Caco-2 (cell line): ENCODE data around the gene SEC16A. TPM values are rescaled to one million over a fixed set of nuclear protein-coding genes. Genes with fewer than 3 reads are reported as not detected.

Experiments
- BruUV-seq: library from RNA; stranded (reverse); fragments of 400-500 nt; replicated peaks from 2 replicates; lab custom pipeline; 2021; lab: Mats Ljungman, UMichigan
- CTCF ChIA-PET: fragments of 300-600 bp; sonication (Branson Sonifier 250); formaldehyde crosslinking; loops from one replicate; lab custom pipeline; 2022; ENCODE audit warnings: antibody characterized with exemption; lab: Charles Lee
- POLR2A ChIA-PET: fragments of 300-600 bp; sonication (Branson Sonifier 250); formaldehyde crosslinking; loops from one replicate; lab custom pipeline; 2022; ENCODE audit warnings: antibody characterized with exemption; lab: Charles Lee
- DNase-seq, 2 experiments: peaks; one replicate each; pipeline versions ENCODE4 v3.0.0 to v3.0.0-alpha.2; 2020 to 2022
- H3K27me3 ChIP-seq: replicated peaks from 2 replicates; pipeline ENCODE4 v1.6.0; 2011; ENCODE audit warnings: low read length; ENCODE audit not compliant: control insufficient read depth, insufficient read depth
- H3K36me3 ChIP-seq: 2 replicates; pipeline ENCODE4 v1.5.1; 2011; ENCODE audit warnings: low read length; ENCODE audit not compliant: control insufficient read depth, insufficient read depth
- H3K4me1 ChIP-seq: fragments of 250-450 bp; sonication (Bioruptor Pico); 2 replicates; pipeline ENCODE4 v1.5.1; 2020; ENCODE audit warnings: mild to moderate bottlenecking
- H3K4me3 ChIP-seq: 2 replicates; pipeline ENCODE4 v1.5.1; 2011; ENCODE audit warnings: low read depth, mild to moderate bottlenecking, control low read depth, low read length
- H3K9me3 ChIP-seq: fragments of 250-450 bp; sonication (Bioruptor Pico); 2 replicates; pipeline ENCODE4 v1.5.1; 2020; ENCODE audit warnings: mild to moderate bottlenecking, moderate library complexity
- H3K27ac Mint-ChIP-seq: one replicate; pipeline ENCODE4 v1.8.0; 2022; ENCODE audit warnings: mixed read lengths; ENCODE audit not compliant: unreplicated experiment
- H3K27me3 Mint-ChIP-seq: one replicate; pipeline ENCODE4 v1.8.0; 2022; ENCODE audit warnings: mixed read lengths; ENCODE audit not compliant: insufficient read depth, unreplicated experiment
- H3K36me3 Mint-ChIP-seq: one replicate; pipeline ENCODE4 v1.8.0; 2022; ENCODE audit warnings: mild to moderate bottlenecking, mixed read lengths; ENCODE audit not compliant: insufficient read depth, unreplicated experiment
- H3K4me1 Mint-ChIP-seq: one replicate; pipeline ENCODE4 v1.8.0; 2022; ENCODE audit warnings: low read depth, mixed read lengths; ENCODE audit not compliant: unreplicated experiment
- H3K4me3 Mint-ChIP-seq: one replicate; pipeline ENCODE4 v1.8.0; 2022; ENCODE audit warnings: mild to moderate bottlenecking, moderate library complexity, mixed read lengths; ENCODE audit not compliant: unreplicated experiment
- H3K9me3 Mint-ChIP-seq: one replicate; pipeline ENCODE4 v1.8.0; 2022; ENCODE audit warnings: mixed read lengths; ENCODE audit not compliant: unreplicated experiment
- CTCF ChIP-seq, 2 experiments: fragments of 200-600 bp in 1 of 2; IDR thresholded peaks; 1 replicate in 1 of 2; 2 replicates in 1 of 2; pipeline versions ENCODE4 v1.5.1 to v1.8.0; 2011 to 2022; ENCODE audit warnings: antibody characterized with exemption in 1 of 2, control low read depth in 1 of 2, inconsistent platforms in 1 of 2, low read depth in 1 of 2, low read length in 1 of 2, mild to moderate bottlenecking in 1 of 2, moderate library complexity in 1 of 2; ENCODE audit not compliant: insufficient read depth in 1 of 2, severe bottlenecking in 1 of 2, unreplicated experiment in 1 of 2
- intact Hi-C: fragments of 100-400 bp; cut with micrococcal nuclease; formaldehyde crosslinking; loops from one replicate; pipeline ENCODE4 v1.10.0; 2022; ENCODE audit not compliant: unreplicated experiment
- total RNA-seq: library from RNA; stranded (reverse); gene quantifications from 2 replicates; pipeline ENCODE4 v1.2.3, GENCODE V29; 2022

SEC16A gene
- total RNA-seq, 1 experiment from 2014 or later, result 76.4 TPM

DNA sequence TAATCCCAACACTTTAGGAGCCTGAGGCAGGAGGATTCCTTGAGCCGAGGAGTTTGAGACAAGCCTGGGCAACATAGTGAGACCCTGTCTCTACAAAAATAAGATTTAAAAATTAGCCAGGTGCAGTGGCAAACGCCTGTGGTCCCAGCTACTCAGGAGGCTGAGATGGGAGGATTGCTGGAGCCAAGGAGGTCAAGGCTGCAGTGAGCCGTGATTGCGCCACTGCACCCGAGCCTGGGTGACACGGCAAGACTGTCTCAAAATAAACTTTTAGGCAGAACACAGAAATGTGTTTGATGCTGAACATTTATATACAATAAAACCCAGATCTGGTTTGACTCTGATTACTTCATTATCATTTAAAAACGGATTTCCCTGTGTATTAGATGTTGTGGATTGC is 77.4 kb downstream of the SEC16A start:
- H3K4me1 Mint-ChIP-seq, result peaks cover 16% of the 10 kb centered on the region
- no peaks in the 10 kb centered on the region for H3K27me3 ChIP-seq
- peaks cover 84% of the 10 kb centered on the region for H3K36me3 Mint-ChIP-seq
- TF ChIP-seq CTCF (IDR thresholded peaks at IDR 0.05; ENCODE audit: insufficient read depth in 1 of 2, low read depth in 1 of 2, low read length in 1 of 2, severe bottlenecking in 1 of 2, unreplicated experiment in 1 of 2), result no peak
- no peaks in the 10 kb centered on the region for H3K4me1 ChIP-seq
- peaks cover 2% of the 10 kb centered on the region for H3K36me3 ChIP-seq
- H3K27me3 Mint-ChIP-seq, result no peaks in the 10 kb centered on the region
- no peak overlapping the region for H3K4me3 Mint-ChIP-seq
- H3K9me3 Mint-ChIP-seq, result no peaks in the 10 kb centered on the region
- no peaks in the 10 kb centered on the region for H3K9me3 ChIP-seq
- no peak for DNase-seq
- BruUV-seq, result no TSS peak
- H3K27ac Mint-ChIP-seq, result no peak overlapping the region
- intact Hi-C loops, result no loop called here
- CTCF ChIA-PET, result no interaction called here
- H3K4me3 ChIP-seq, result no peak overlapping the region
- POLR2A ChIA-PET, result no interaction called here

DNA sequence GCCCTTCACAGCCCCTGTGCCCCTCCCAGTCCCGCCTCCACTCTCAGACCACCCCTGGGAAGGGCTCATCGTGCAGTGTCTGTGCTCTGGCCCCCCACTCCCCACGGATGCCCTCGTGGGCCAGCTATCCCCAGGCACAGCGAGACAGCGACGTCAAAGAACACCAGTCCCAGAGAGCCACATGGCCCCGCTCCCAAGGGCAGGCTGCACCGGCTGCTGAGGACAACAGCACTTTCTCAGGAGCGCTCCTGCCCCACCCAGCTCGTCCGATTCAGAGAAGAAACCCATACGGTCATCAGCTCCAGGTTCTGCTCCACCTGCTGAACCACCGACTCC is 78.1 kb downstream of the SEC16A start:
- Histone ChIP-seq H3K9me3 (no peaks in the 10 kb centered on the region), H3K4me1 (no peaks in the 10 kb centered on the region), H3K36me3 (peaks cover 2% of the 10 kb centered on the region), H3K27me3 (no peaks in the 10 kb centered on the region), H3K4me3 (no peak overlapping the region)
- Mint-ChIP-seq H3K27me3 (no peaks in the 10 kb centered on the region), H3K27ac (no peak overlapping the region), H3K36me3 (peaks cover 84% of the 10 kb centered on the region), H3K4me1 (peaks cover 16% of the 10 kb centered on the region), H3K9me3 (no peaks in the 10 kb centered on the region), H3K4me3 (no peak overlapping the region)
- no peak for DNase-seq
- no peak for TF ChIP-seq CTCF (IDR thresholded peaks at IDR 0.05; ENCODE audit: insufficient read depth in 1 of 2, low read depth in 1 of 2, low read length in 1 of 2, severe bottlenecking in 1 of 2, unreplicated experiment in 1 of 2)
- BruUV-seq, result no TSS peak
- ChIA-PET POLR2A (no interaction called here), CTCF (interaction anchor here (0.5 kb wide), 1 partner anchor 120 kb away, joined by 4 read pairs; no protein-coding TSS in a partner anchor)
- intact Hi-C loops, result no loop called here

DNA sequence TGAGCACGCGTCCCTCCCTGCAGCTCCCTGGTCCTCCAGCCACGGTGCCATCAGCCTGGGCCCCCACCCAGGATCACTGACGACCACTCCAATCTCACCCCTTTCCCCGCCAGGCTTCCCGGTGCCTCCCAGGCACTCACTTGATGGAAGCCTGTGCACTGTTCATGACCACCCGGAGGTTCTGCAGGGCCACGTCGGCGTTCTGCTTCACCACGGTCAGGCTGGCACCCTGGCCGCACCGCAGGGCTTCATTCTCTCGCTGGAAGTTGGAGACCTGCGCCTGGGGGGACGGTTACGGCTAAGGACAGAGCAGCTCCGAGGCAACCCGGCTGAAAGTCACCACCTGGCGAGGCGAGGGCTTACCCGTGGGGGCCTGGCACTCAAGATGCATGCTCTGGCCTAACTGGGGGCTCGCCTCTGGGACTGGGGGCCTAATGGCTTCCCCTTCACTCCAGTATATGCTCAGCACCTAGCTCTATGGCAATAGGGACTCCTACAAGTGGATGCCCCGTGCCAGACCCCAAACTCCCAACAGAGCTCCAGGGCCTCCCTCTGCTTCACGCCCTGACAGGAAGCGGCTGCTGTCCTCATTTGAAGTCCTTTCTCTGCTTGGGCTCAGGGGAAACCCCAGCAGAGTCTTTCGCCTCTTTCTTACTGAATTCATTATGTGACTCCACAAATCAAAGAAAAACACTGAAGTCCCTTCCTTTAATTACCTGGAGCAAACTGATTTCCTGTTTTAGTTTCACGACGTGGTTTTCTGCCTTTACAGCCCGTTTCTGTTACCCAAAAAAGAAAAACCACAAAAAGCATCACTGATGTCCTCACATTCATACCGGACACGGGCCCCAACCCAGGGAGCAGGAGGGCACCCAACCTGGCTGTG is 78.7 kb downstream of the SEC16A start:
- CTCF ChIA-PET, result interaction anchor here (0.5 kb wide), 1 partner anchor 119 kb away, joined by 4 read pairs; no protein-coding TSS in a partner anchor
- Histone ChIP-seq H3K4me3 (no peak overlapping the region), H3K27me3 (no peaks in the 10 kb centered on the region), H3K9me3 (no peaks in the 10 kb centered on the region), H3K36me3 (peaks cover 2% of the 10 kb centered on the region), H3K4me1 (no peaks in the 10 kb centered on the region)
- Mint-ChIP-seq H3K36me3 (peaks cover 84% of the 10 kb centered on the region), H3K27ac (no peak overlapping the region), H3K4me3 (no peak overlapping the region), H3K9me3 (no peaks in the 10 kb centered on the region), H3K27me3 (no peaks in the 10 kb centered on the region), H3K4me1 (peaks cover 18% of the 10 kb centered on the region)
- POLR2A ChIA-PET, result no interaction called here
- intact Hi-C loops, result no loop called here
- no peak for DNase-seq
- TF ChIP-seq CTCF (IDR thresholded peaks at IDR 0.05; ENCODE audit: insufficient read depth in 1 of 2, low read depth in 1 of 2, low read length in 1 of 2, severe bottlenecking in 1 of 2, unreplicated experiment in 1 of 2), result no peak
- BruUV-seq, result no TSS peak
